Activated naive CD4-positive, alpha-beta T cell treated with Interleukin-2 at 50 U/mL for 16 hours (primary cell): Measurements from ENCODE around the gene GSAP.

Source experiments
- DNase-seq: peaks from one replicate; pipeline ENCODE4 v3.0.0-alpha.2; 2020

GSAP gene

GRCh38 chr7:77406421-77406820 lies 9.7 kb downstream of the GSAP start:
- no peak for DNase-seq

GRCh38 chr7:77404641-77405040 lies 11.5 kb downstream of the GSAP start:
- no peak for DNase-seq

- DNase-seq: no peak
Measured at GRCh38 chr7:77403957-77404356, 12.2 kb downstream of the GSAP start.

GRCh38 chr7:77402818-77403217 lies 13.3 kb downstream of the GSAP start:
- DNase-seq: no peak

GRCh38 chr7:77401002-77401401 lies 15.1 kb downstream of the GSAP start:
- no peak for DNase-seq

- no peak for DNase-seq
Measured at GRCh38 chr7:77399816-77400215, 16.3 kb downstream of the GSAP start.

GRCh38 chr7:77396894-77397547 lies 19.1 kb downstream of the GSAP start:
- DNase-seq: no peak

GRCh38 chr7:77395626-77396025 lies 20.5 kb downstream of the GSAP start:
- DNase-seq: no peak

- DNase-seq: no peak
Measured at GRCh38 chr7:77393954-77394353, 22.2 kb downstream of the GSAP start.

GRCh38 chr7:77393261-77393660 lies 22.9 kb downstream of the GSAP start:
- peak; percentile 55 for DNase-seq

- no peak for DNase-seq
Measured at GRCh38 chr7:77391230-77391629, 24.9 kb downstream of the GSAP start.

GRCh38 chr7:77388055-77388641 lies 28.0 kb downstream of the GSAP start:
- no peak for DNase-seq

GRCh38 chr7:77386165-77386822 lies 29.9 kb downstream of the GSAP start:
- DNase-seq: no peak

GRCh38 chr7:77383333-77383740 lies 32.8 kb downstream of the GSAP start:
- DNase-seq: no peak

- DNase-seq: no peak
Measured at GRCh38 chr7:77382532-77382931, 33.6 kb downstream of the GSAP start.

- no peak for DNase-seq
Measured at GRCh38 chr7:77378584-77378983, 37.6 kb downstream of the GSAP start.

- no peak for DNase-seq
Measured at GRCh38 chr7:77370606-77371005, 45.5 kb downstream of the GSAP start.

- no peak for DNase-seq
Measured at GRCh38 chr7:77368974-77369373, 47.2 kb downstream of the GSAP start.

- no peak for DNase-seq
Measured at GRCh38 chr7:77367976-77368375, 48.2 kb downstream of the GSAP start.

GRCh38 chr7:77362905-77363304 lies 53.2 kb downstream of the GSAP start:
- DNase-seq: no peak

- DNase-seq: no peak
Measured at GRCh38 chr7:77360969-77361368, 55.2 kb downstream of the GSAP start.

GRCh38 chr7:77360104-77360503 lies 56.0 kb downstream of the GSAP start:
- no peak for DNase-seq

- no peak for DNase-seq
Measured at GRCh38 chr7:77359599-77359998, 56.5 kb downstream of the GSAP start.

- DNase-seq: no peak
Measured at GRCh38 chr7:77354914-77355313, 61.2 kb downstream of the GSAP start.

GRCh38 chr7:77354484-77354883 lies 61.7 kb downstream of the GSAP start:
- DNase-seq: no peak
